A549 treated with GW870086 at 1 μM for 4 hours (cell line): ENCODE data around the gene ACAD11. TPM values are rescaled to one million over a fixed set of nuclear protein-coding genes. Genes with fewer than 3 reads are reported as not detected.

Experiments
- total RNA-seq: library from RNA; stranded (reverse); fragments of 200-300 nt; extraction: Qiagen RNA extraction; gene quantifications from 5 replicates; pipeline ENCODE4 v1.2.3, GENCODE V29; 2022; ENCODE audit warnings: low read depth

The ACAD11 gene, protein sequence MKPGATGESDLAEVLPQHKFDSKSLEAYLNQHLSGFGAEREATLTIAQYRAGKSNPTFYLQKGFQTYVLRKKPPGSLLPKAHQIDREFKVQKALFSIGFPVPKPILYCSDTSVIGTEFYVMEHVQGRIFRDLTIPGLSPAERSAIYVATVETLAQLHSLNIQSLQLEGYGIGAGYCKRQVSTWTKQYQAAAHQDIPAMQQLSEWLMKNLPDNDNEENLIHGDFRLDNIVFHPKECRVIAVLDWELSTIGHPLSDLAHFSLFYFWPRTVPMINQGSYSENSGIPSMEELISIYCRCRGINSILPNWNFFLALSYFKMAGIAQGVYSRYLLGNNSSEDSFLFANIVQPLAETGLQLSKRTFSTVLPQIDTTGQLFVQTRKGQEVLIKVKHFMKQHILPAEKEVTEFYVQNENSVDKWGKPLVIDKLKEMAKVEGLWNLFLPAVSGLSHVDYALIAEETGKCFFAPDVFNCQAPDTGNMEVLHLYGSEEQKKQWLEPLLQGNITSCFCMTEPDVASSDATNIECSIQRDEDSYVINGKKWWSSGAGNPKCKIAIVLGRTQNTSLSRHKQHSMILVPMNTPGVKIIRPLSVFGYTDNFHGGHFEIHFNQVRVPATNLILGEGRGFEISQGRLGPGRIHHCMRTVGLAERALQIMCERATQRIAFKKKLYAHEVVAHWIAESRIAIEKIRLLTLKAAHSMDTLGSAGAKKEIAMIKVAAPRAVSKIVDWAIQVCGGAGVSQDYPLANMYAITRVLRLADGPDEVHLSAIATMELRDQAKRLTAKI
- total RNA-seq, result 3.9 to 7.1 TPM (median 4.4 TPM) in 5 replicates

DNA sequence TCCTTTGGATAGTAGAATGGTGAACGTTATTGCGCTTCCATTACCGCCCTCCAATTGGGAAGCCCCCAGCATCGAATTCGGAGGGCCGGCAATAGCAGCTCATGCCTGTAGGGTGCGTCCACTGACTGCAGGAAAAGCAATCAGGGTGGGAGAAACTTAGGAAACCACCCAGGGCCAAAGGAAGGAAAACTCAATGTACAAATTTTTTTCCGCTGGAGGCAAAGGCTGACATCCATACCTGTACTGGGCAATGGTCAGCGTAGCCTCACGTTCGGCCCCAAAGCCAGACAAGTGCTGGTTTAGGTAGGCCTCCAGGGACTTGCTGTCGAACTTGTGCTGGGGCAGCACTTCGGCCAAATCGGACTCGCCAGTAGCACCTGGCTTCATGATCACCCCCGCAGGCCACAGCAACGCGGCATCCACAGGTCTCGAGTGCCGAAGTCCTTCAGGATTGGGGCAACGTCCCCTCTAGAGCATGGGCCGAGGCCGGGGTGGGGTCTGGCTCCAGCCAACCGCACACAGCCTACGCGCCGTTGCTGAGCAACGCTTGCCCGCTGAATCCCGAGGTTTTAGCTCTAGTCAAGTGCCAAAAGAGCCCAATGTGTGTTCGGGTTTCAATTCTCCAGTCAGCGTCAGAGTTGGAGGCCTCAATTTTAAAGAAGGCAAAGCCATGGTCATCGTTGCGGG is at the start of gene ACAD11:
Gene ACAD11, minus strand, starts transcription at position 445 of the 687 bp plus-strand sequence. Its CDS starts 58 bp downstream, at position 387.

DNA sequence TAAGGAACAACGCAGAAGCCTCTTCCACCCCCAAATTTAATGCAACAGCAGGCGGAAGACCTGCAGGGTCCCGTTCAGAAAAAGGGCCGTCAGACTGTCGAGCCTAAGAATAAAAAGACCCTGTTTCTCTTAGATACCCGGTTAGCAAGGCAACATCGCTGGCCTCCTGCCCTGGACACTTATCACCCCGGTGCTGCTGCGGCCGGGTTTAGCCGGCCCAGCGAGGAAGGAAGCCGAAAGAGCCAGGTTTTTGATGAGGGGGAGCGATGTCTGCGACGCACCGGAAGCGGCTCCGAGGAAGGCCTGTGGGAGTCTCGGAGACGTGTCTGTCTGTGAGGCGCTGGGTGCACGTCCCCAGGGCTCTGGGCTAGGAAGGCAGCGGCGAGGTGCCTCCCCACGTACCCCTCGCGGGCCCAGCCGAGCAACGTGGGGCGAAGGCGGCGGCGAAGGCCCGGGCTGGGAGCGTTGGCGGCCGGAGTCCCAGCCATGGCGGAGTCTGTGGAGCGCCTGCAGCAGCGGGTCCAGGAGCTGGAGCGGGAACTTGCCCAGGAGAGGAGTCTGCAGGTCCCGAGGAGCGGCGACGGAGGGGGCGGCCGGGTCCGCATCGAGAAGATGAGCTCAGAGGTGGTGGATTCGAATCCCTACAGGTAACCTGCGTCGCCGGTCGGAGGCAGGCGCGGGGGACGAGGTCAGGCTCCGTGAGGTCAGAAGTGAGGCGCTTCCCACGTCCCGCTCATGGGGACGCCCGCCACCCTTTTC is 622 bp upstream of the ACAD11 start, which contains the start of gene UBA5:
Gene UBA5, plus strand, starts transcription at position 278 of the 759 bp plus-strand sequence. Its CDS starts 209 bp downstream, at position 487.

DNA sequence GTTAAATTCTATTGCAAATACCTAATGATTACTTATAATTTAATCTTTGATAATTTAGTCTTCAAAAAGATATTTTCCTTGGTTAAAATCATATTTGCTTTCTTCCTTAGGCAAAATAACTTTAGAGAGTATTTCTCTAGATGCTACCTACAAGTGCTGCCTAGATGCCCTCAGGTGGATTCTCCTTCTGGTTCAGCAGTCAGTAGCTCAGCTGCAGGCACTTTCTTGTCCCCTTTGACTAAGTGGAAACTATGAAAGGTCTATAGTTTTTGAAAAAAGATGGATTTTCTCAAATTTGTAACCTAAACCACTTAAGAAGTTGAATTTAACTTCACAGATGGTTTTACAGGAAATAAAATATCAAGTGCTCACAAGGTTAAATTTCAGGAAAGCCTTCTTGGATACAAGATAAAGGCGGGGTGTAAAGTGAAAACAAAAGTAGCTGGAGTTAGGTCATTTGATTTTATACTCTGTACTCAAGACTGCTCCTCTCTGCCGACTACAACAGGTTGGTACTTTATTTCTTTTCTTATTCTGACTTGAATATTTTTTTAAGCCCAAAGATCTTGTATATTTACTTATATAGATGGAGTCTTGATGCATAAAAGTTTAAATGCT is 62.7 kb downstream of the ACAD11 start, which contains the start of gene ACKR4:
Gene ACKR4, plus strand, starts transcription at position 455 of the 618 bp plus-strand sequence. CDS start 3,128 bp downstream, outside the sequence.

Other genes starting within 250 kb of the ACAD11 start
- gene DNAJC13, start 242.3 kb downstream of the ACAD11 start, total RNA-seq, result 9.6 to 14.3 TPM (median 12.5 TPM) in 5 replicates
- not detected in 5 replicates for gene ACKR4, start 62.5 kb downstream of the ACAD11 start, total RNA-seq
- gene UBA5, start 520 bp upstream of the ACAD11 start, total RNA-seq, result 20.3 to 31.6 TPM (median 24.4 TPM) in 5 replicates
- gene NPHP3, start 62.6 kb upstream of the ACAD11 start, total RNA-seq, result 7.5 to 11.0 TPM (median 9.6 TPM) in 5 replicates